ENCODE results near the gene USP3.

DNA sequence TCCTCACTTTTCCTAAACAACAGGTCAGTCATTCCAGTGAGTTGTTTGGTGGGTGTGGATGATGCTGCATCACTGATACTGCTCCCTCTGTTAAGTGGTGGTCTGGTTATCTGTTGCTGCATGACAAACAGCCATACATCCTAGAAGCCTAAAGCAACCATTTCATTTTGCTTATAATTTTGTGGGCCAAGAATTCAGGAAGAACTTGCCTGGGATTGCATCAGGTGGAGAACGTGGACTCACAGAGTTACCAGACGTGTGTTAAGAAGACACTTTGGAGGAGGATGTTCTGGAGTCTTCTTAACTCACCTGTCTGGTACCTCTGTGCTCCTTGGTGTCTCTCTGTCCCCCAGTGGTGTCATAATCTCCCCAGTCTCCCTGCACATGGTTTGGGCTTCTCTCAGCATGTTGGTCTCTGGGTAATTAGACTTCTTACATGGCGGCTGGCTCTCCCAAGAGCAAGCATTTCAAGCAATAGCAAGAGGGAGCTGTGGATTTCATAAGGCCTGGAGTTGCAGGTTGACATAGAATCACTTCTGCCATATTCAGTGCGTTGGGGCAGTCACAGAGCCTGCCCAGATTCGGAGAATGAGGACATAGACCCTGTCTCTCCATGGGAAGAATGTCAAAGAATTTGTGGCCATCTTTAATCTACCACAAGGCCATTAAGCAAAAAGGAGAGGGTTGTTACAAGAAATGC is 20.1 kb downstream of the USP3 start:
- TF ChIP-seq RAD21 (IDR thresholded peaks at IDR 0.05; ENCODE audit: low read depth) (no peak), FOXM1 (IDR thresholded peaks at IDR 0.05; ENCODE audit: borderline replicate concordance, low read depth) (no peak), TEAD4 (IDR thresholded peaks at IDR 0.05) (no peak), TCF12 (IDR thresholded peaks at IDR 0.05; ENCODE audit: low read depth) (no peak), EP300 (IDR thresholded peaks at IDR 0.05; ENCODE audit: borderline replicate concordance) (no peak), TAF1 (IDR thresholded peaks at IDR 0.05; ENCODE audit: low read depth) (no peak)
- TF ChIP-seq, protein P1, sequence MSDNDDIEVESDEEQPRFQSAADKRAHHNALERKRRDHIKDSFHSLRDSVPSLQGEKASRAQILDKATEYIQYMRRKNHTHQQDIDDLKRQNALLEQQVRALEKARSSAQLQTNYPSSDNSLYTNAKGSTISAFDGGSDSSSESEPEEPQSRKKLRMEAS (IDR thresholded peaks at IDR 0.05): no peak
- TF ChIP-seq, protein P2, sequence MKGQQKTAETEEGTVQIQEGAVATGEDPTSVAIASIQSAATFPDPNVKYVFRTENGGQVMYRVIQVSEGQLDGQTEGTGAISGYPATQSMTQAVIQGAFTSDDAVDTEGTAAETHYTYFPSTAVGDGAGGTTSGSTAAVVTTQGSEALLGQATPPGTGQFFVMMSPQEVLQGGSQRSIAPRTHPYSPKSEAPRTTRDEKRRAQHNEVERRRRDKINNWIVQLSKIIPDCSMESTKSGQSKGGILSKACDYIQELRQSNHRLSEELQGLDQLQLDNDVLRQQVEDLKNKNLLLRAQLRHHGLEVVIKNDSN (IDR thresholded peaks at IDR 0.05): no peak
